SK-N-SH treated with all-trans-retinoic acid at 6 μM for 48 hours (cell line): Measurements from ENCODE around the gene SASH1.

Source experiments
- ATAC-seq: fragments of 200-7000 bp; cut with Tn5 transposase; 3 replicates; pipeline ENCODE4 v1.9.1; 2020; ENCODE audit warnings: mild to moderate bottlenecking, moderate library complexity
- BACH2 ChIP-seq: fragments of 250-450 bp; sonication (Bioruptor Pico); IDR thresholded peaks from 2 replicates; pipeline ENCODE4 v1.9.0; 2021; ENCODE audit warnings: mild to moderate bottlenecking, borderline replicate concordance
- CSDC2 ChIP-seq: fragments of 250-450 bp; sonication (Bioruptor Pico); IDR thresholded peaks from 2 replicates; pipeline ENCODE4 v1.5.0; 2020; ENCODE audit warnings: mild to moderate bottlenecking, moderate library complexity
- CSRNP3 ChIP-seq: fragments of 250-450 bp; sonication (Bioruptor Pico); IDR thresholded peaks from 2 replicates; pipeline ENCODE4 v1.5.1; 2021; ENCODE audit warnings: mild to moderate bottlenecking, moderate library complexity
- ESRRG ChIP-seq: fragments of 250-450 bp; sonication (Bioruptor Pico); IDR thresholded peaks from 2 replicates; pipeline ENCODE4 v1.6.1; 2021; ENCODE audit warnings: mild to moderate bottlenecking
- GLIS3 ChIP-seq: fragments of 250-450 bp; sonication (Bioruptor Pico); IDR thresholded peaks from 2 replicates; pipeline ENCODE4 v1.5.0; 2020; ENCODE audit warnings: mild to moderate bottlenecking, moderate library complexity
- ISL1 ChIP-seq: fragments of 250-450 bp; sonication (Bioruptor Pico); IDR thresholded peaks from 2 replicates; pipeline ENCODE4 v2.1.2; 2022; ENCODE audit warnings: mild to moderate bottlenecking, moderate library complexity
- OSR1 ChIP-seq: fragments of 250-450 bp; sonication (Bioruptor Pico); IDR thresholded peaks from 2 replicates; pipeline ENCODE4 v1.8.0; 2022; ENCODE audit warnings: moderate library complexity, mild to moderate bottlenecking, inconsistent platforms
- PATZ1 ChIP-seq: fragments of 250-450 bp; sonication (Bioruptor Pico); IDR thresholded peaks from 2 replicates; pipeline ENCODE4 v1.8.0; 2020; ENCODE audit warnings: mild to moderate bottlenecking, moderate library complexity, borderline replicate concordance
- PPARA ChIP-seq: fragments of 250-450 bp; sonication (Bioruptor Pico); IDR thresholded peaks from 2 replicates; pipeline ENCODE4 v1.5.0; 2020; ENCODE audit warnings: mild to moderate bottlenecking, borderline replicate concordance
- RARB ChIP-seq: fragments of 250-450 bp; sonication (Bioruptor Pico); IDR thresholded peaks from 2 replicates; pipeline ENCODE4 v1.8.0; 2021; ENCODE audit warnings: mild to moderate bottlenecking, moderate library complexity
- SNAI2 ChIP-seq: fragments of 250-450 bp; sonication (Bioruptor Pico); IDR thresholded peaks from 2 replicates; pipeline ENCODE4 v1.5.0; 2020; ENCODE audit warnings: mild to moderate bottlenecking, moderate library complexity
- TCF4 ChIP-seq: fragments of 250-450 bp; sonication (Bioruptor Pico); IDR thresholded peaks from 2 replicates; pipeline ENCODE4 v1.8.0; 2021; ENCODE audit warnings: mild to moderate bottlenecking, moderate library complexity, borderline replicate concordance
- TOX ChIP-seq: fragments of 250-450 bp; sonication (Bioruptor Pico); IDR thresholded peaks from 2 replicates; pipeline ENCODE4 v1.8.0; 2021; ENCODE audit warnings: mild to moderate bottlenecking, moderate library complexity, borderline replicate concordance
- ZC3H10 ChIP-seq: fragments of 250-450 bp; sonication (Bioruptor Pico); IDR thresholded peaks from 2 replicates; pipeline ENCODE4 v1.5.1; 2021; ENCODE audit warnings: mild to moderate bottlenecking, moderate library complexity
- ZFP3 ChIP-seq: fragments of 250-450 bp; sonication (Bioruptor Pico); IDR thresholded peaks from 2 replicates; pipeline ENCODE4 v1.5.0; 2020; ENCODE audit warnings: mild to moderate bottlenecking, moderate library complexity
- ZFP30 ChIP-seq: fragments of 450-650 bp; formaldehyde crosslinking; IDR thresholded peaks from 2 replicates; pipeline ENCODE4 v1.5.0; 2022; ENCODE audit warnings: mild to moderate bottlenecking, moderate library complexity
- ZNF565 ChIP-seq: fragments of 450-650 bp; formaldehyde crosslinking; conservative IDR thresholded peaks from 2 replicates; pipeline ENCODE4 v1.5.0; 2020; ENCODE audit warnings: low read depth, mild to moderate bottlenecking, moderate library complexity
- ZNF70 ChIP-seq: fragments of 450-650 bp; formaldehyde crosslinking; IDR thresholded peaks from 2 replicates; pipeline ENCODE4 v1.5.0; 2020; ENCODE audit warnings: mild to moderate bottlenecking, moderate library complexity
- ZNF8 ChIP-seq: fragments of 450-650 bp; formaldehyde crosslinking; IDR thresholded peaks from 2 replicates; pipeline ENCODE4 v1.5.0; 2020; ENCODE audit warnings: mild to moderate bottlenecking, moderate library complexity
- TF ChIP-seq, protein P1 (sequence below): fragments of 250-450 bp; sonication (Bioruptor Pico); IDR thresholded peaks from 2 replicates; pipeline ENCODE4 v1.5.0; 2020; ENCODE audit warnings: mild to moderate bottlenecking, moderate library complexity
- TF ChIP-seq, protein P2 (sequence below): fragments of 250-450 bp; sonication (Bioruptor Pico); IDR thresholded peaks from 2 replicates; pipeline ENCODE4 v1.5.1; 2020; ENCODE audit warnings: low read depth, mild to moderate bottlenecking, moderate library complexity

The SASH1 gene

GRCh38 chr6:148463671-148464070 lies 121.0 kb downstream of the SASH1 start:
- TF ChIP-seq ZNF8 (no peak), ZC3H10 (CRISPR knock-in tag) (no peak), PATZ1 (CRISPR knock-in tag) (no peak), TCF4 (CRISPR knock-in tag) (no peak), CSRNP3 (CRISPR knock-in tag) (no peak), CSDC2 (CRISPR knock-in tag) (no peak), PPARA (CRISPR knock-in tag) (no peak), SNAI2 (no peak), BACH2 (no peak), ZFP30 (CRISPR knock-in tag) (no peak), RARB (CRISPR knock-in tag) (no peak), ISL1 (no peak), OSR1 (CRISPR knock-in tag) (no peak), GLIS3 (no peak), ESRRG (CRISPR knock-in tag) (no peak)
- TF ChIP-seq, protein P1, sequence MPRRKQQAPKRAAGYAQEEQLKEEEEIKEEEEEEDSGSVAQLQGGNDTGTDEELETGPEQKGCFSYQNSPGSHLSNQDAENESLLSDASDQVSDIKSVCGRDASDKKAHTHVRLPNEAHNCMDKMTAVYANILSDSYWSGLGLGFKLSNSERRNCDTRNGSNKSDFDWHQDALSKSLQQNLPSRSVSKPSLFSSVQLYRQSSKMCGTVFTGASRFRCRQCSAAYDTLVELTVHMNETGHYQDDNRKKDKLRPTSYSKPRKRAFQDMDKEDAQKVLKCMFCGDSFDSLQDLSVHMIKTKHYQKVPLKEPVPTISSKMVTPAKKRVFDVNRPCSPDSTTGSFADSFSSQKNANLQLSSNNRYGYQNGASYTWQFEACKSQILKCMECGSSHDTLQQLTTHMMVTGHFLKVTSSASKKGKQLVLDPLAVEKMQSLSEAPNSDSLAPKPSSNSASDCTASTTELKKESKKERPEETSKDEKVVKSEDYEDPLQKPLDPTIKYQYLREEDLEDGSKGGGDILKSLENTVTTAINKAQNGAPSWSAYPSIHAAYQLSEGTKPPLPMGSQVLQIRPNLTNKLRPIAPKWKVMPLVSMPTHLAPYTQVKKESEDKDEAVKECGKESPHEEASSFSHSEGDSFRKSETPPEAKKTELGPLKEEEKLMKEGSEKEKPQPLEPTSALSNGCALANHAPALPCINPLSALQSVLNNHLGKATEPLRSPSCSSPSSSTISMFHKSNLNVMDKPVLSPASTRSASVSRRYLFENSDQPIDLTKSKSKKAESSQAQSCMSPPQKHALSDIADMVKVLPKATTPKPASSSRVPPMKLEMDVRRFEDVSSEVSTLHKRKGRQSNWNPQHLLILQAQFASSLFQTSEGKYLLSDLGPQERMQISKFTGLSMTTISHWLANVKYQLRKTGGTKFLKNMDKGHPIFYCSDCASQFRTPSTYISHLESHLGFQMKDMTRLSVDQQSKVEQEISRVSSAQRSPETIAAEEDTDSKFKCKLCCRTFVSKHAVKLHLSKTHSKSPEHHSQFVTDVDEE, result no peak
- no peak for ATAC-seq

DNA sequence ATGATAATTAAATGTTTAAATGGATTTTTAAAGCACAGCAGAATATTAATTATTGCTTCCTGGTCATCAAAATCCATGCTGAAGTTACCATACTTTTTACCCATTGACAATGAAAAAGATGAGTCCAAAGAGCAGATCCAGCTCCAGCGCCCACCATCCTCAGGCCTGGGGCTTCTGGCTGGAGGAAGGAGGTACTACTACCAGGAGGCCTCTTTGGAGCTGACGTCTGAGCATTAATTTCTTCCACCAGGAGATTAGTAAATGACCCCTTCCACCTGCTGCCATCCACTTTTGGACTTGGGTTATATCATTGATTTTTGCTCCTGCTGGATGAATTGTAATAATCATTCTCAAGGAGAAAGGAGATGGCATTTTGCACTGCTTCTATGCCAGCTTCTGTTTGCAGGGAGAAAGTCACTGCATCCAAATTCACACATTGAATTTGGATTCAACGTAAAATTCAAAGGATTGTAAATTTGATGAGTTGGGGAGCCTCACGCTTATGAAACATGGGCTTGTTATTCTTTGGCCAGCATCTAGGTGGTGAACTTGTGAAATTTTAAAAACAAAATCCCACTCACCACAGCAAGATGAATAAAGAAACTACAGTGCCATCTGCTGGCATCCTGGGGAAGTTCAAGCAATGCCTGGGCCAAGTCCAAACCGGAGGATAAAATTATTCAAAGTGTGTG lies 121.8 kb downstream of the SASH1 start:
- TF ChIP-seq ZNF8 (no peak), RARB (CRISPR knock-in tag) (no peak), CSDC2 (CRISPR knock-in tag) (no peak), PATZ1 (CRISPR knock-in tag) (no peak), PPARA (CRISPR knock-in tag) (no peak), SNAI2 (no peak), ZNF70 (no peak), ISL1 (no peak)
- TF ChIP-seq, protein P2, sequence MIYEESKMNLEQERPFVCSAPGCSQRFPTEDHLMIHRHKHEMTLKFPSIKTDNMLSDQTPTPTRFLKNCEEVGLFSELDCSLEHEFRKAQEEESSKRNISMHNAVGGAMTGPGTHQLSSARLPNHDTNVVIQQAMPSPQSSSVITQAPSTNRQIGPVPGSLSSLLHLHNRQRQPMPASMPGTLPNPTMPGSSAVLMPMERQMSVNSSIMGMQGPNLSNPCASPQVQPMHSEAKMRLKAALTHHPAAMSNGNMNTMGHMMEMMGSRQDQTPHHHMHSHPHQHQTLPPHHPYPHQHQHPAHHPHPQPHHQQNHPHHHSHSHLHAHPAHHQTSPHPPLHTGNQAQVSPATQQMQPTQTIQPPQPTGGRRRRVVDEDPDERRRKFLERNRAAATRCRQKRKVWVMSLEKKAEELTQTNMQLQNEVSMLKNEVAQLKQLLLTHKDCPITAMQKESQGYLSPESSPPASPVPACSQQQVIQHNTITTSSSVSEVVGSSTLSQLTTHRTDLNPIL (CRISPR knock-in tag), result no peak
- peak; percentile 84 for ATAC-seq

GRCh38 chr6:148465011-148465335 lies 122.3 kb downstream of the SASH1 start:
- no peak for ATAC-seq
- no peak for TF ChIP-seq RARB (CRISPR knock-in tag)
- TF ChIP-seq TOX (CRISPR knock-in tag), result no peak
- TF ChIP-seq PATZ1 (CRISPR knock-in tag), result no peak
- no peak for TF ChIP-seq ZFP3 (CRISPR knock-in tag)
- TF ChIP-seq ZNF565 (CRISPR knock-in tag), result no peak
- no peak for TF ChIP-seq CSRNP3 (CRISPR knock-in tag)
- no peak for TF ChIP-seq TCF4 (CRISPR knock-in tag)
- no peak for TF ChIP-seq PPARA (CRISPR knock-in tag)
- TF ChIP-seq ESRRG (CRISPR knock-in tag), result no peak
- TF ChIP-seq, protein P1, result no peak
